H7 (cell line): ENCODE data around the gene NCKAP5. TPM values are rescaled to one million over a fixed set of nuclear protein-coding genes. Genes with fewer than 3 reads are reported as not detected.

Experiments used
- DNase-seq: peaks from one replicate; pipeline ENCODE4 v3.0.0; 2012
- H3K27me3 ChIP-seq: 2 replicates; pipeline ENCODE4 v1.6.0; 2011; ENCODE audit warnings: mild to moderate bottlenecking, low read length; ENCODE audit not compliant: control insufficient read depth, insufficient read depth
- H3K36me3 ChIP-seq: replicated peaks from 2 replicates; pipeline ENCODE4 v1.5.1; 2011; ENCODE audit warnings: low read length; ENCODE audit not compliant: control insufficient read depth, insufficient read depth
- H3K4me3 ChIP-seq: 2 replicates; pipeline ENCODE4 v1.5.1; 2011; ENCODE audit warnings: low read depth, mild to moderate bottlenecking, control low read depth, low read length, moderate library complexity; ENCODE audit not compliant: insufficient read depth
- total RNA-seq: library from RNA; depleted of rRNA; stranded (reverse); fragments of >200 nt; shearing (Covaris generic); gene quantifications from 2 replicates; pipeline ENCODE4 v1.2.3, GENCODE V29; 2014

Gene NCKAP5
- total RNA-seq, 1 experiment from 2014 or later = 0.55 TPM

- no peaks in the 10 kb centered on the region for H3K36me3 ChIP-seq
- H3K4me3 ChIP-seq = no peak overlapping the region
- DNase-seq = no peak
- H3K27me3 ChIP-seq = no peaks in the 10 kb centered on the region
These were observed 813.3 kb downstream of the NCKAP5 start for GRCh38 chr2:132754867-132755472.

GRCh38 chr2:132754392-132754791 is 813.9 kb downstream of the NCKAP5 start:
- H3K4me3 ChIP-seq = no peak overlapping the region
- no peak for DNase-seq
- H3K27me3 ChIP-seq = no peaks in the 10 kb centered on the region
- H3K36me3 ChIP-seq = no peaks in the 10 kb centered on the region

DNA sequence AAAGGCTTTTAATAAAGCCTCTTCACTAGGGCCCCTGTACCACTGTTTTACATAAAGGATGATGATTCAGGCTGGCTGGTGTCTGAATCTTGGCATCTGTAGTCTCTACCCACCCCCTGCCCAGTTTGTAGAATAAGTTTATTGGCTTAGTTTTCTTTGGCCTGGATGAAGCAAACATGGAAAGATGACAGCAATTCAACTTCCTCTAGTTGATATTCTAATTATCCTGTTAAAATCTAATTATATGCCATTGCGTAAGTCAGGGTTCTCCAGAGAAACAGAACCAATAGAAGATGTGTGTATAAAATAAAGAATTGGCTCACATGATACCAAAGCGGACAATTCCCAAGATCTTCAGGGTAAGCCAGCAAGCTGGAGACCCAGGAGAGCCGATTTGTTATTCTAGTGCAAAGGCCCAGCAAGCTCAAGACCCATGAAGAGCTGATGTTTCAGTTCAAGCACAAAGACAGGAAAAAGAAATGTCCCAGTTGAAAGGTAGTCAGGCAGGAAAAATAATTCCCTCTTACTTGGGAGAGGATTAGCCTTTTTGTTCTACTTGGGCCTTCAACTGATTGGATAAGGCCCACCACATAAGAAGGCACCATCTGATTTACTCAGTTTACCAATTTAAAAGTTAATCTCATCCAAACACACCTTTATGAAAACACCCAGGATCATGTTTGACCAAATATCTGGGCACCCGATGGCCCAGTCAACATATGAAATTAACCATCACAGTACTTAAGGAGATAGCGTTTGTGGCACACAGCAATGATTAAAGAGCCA is 815.6 kb downstream of the NCKAP5 start:
- H3K4me3 ChIP-seq = no peak overlapping the region
- H3K36me3 ChIP-seq = no peaks in the 10 kb centered on the region
- H3K27me3 ChIP-seq = no peaks in the 10 kb centered on the region
- no peak for DNase-seq

- H3K27me3 ChIP-seq = no peaks in the 10 kb centered on the region
- DNase-seq = no peak
- H3K36me3 ChIP-seq = no peaks in the 10 kb centered on the region
- no peak overlapping the region for H3K4me3 ChIP-seq
These were observed 816.4 kb downstream of the NCKAP5 start for GRCh38 chr2:132751836-132752235.

GRCh38 chr2:132750606-132751005 is 817.7 kb downstream of the NCKAP5 start:
- Histone ChIP-seq H3K36me3 (no peaks in the 10 kb centered on the region), H3K4me3 (no peak overlapping the region), H3K27me3 (no peaks in the 10 kb centered on the region)
- DNase-seq = no peak

- no peaks in the 10 kb centered on the region for H3K27me3 ChIP-seq
- DNase-seq = no peak
- no peaks in the 10 kb centered on the region for H3K36me3 ChIP-seq
- no peak overlapping the region for H3K4me3 ChIP-seq
These were observed 821.2 kb downstream of the NCKAP5 start for GRCh38 chr2:132747046-132747445.

DNA sequence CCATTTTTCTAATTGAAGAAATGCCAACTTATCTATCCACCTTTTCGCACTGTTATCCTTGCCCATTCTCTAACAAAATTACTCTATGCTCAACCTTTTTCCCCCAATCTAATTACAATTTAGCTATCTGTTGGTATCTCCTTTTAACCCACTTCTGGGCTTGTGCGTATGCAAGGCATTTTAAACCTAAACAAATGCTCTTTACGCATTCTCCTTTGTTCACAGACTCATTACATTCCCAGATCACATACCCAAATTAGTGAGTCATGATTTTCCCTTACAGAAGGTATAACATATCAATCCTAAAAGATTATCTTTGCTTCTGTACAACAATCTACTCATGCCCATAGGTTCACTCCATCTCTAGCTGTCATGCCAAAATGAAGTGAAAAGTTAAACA is 826.5 kb downstream of the NCKAP5 start:
- H3K27me3 ChIP-seq = no peaks in the 10 kb centered on the region
- no peaks in the 10 kb centered on the region for H3K36me3 ChIP-seq
- DNase-seq = no peak
- no peak overlapping the region for H3K4me3 ChIP-seq

DNA sequence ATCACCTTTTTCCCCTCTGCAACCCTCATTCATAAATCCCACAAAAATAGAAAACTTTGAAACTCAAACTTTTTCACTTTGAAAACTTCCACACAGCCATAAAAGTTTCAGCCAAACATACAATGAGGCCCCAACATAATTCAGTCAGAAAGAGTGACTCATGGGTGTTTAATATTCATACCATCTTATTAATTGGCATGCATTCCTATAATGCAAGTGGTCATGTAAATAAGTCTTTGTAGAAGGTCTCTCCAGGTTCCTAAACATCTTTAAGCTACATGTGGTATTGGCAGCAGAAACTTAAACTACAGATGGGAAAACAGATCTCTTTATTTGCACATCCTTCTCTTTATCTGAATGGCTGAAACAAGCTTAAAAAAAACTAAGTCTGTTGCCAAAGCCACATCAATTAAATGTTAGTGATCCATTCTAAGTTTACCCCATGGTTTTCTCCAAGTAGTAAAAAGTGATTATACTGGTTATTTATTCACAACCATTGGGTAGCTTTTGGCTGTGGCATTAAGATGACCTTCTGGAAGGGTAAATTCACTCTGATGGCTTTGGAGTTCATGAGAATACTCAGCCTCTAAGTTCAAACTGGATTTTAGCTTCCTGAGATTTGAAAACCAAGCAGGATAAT is 828.1 kb downstream of the NCKAP5 start:
- DNase-seq = no peak
- Histone ChIP-seq H3K27me3 (no peaks in the 10 kb centered on the region), H3K4me3 (no peak overlapping the region), H3K36me3 (no peaks in the 10 kb centered on the region)

DNA sequence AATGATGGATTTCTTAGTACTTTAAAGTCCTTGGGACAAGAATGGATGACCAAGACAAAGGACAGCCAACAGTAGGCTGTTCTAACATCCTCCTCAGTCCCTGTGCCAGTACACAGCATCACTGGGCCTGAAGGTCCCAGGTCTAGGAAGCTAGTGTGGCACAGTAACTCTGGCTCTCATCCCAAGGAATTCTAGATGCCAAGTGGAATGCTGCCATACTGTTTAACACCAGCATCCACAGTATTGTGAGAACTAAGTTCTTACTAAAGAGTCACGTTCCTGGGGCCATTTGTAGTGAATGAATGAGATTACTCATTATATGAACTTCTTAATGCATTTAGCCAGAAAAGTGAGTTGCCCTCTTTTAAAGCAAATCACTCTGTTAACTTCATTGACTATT is 830.0 kb downstream of the NCKAP5 start:
- H3K27me3 ChIP-seq = no peaks in the 10 kb centered on the region
- H3K36me3 ChIP-seq = no peaks in the 10 kb centered on the region
- H3K4me3 ChIP-seq = no peak overlapping the region
- DNase-seq = no peak

DNA sequence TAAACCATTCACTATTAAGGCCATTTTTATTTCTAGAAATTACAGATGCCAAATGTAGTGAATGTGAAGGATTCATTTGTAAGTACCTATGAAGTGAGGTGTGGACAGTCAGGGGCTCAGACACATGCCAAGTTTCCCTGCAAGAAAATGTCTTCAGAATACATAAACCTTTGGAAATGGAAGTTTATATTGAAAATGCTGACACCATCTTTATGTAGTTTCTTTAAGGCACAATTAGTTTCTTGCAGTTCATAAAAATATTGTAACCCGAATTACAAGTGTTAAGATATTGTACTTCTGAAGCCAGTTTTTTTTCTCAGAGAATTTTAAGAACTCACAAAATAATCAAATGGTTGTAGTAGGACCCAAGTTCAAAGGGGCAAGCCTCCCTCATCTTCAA is 832.2 kb downstream of the NCKAP5 start:
- DNase-seq = no peak
- H3K27me3 ChIP-seq = no peaks in the 10 kb centered on the region
- H3K36me3 ChIP-seq = no peaks in the 10 kb centered on the region
- H3K4me3 ChIP-seq = no peak overlapping the region

DNA sequence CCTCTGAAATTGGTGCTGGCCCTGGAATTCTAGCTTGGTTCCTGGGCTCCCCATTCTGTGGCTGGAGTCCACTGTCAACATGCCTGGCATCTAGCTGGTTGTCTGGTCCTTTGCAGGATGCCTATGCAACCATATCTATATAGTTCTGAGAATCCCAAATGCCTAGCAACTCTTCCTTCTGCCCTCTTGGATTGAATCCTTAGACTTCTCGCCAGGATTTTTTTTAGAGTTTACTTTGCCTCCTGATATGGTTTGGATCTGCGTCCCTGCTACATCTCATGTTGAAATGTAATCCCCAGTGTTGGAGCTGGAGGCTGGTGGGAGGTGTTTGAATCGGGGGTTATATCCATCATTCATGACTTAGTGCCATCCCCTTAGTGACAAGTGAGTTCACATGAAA is 833.3 kb downstream of the NCKAP5 start:
- DNase-seq = no peak

DNA sequence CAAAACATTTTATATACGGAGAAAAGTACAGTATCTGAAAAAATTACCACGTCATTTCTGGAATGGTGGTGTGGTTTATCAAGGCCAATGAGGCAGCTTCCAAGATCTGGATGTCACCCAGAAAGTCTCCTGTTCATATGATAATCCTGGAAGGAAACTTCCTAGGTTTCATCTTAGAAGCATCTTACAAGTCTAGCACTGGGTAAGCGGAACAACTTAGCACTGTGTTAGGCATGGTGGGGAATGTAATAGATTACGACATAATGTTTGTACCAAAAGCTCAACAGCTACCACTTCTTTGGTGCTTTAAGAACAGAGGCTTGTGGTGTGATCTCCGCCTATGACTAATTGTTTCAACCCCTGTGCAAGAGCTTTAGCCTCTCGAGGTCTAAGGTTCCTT is 835.2 kb downstream of the NCKAP5 start:
- Histone ChIP-seq H3K36me3 (no peaks in the 10 kb centered on the region), H3K4me3 (no peak overlapping the region), H3K27me3 (no peaks in the 10 kb centered on the region)
- DNase-seq = no peak

More for the DNA sequence above, 833.3 kb downstream of the NCKAP5 start:
- Histone ChIP-seq H3K4me3 (no peak overlapping the region), H3K36me3 (no peaks in the 10 kb centered on the region), H3K27me3 (no peaks in the 10 kb centered on the region)

- DNase-seq = no peak
- Histone ChIP-seq H3K36me3 (no peaks in the 10 kb centered on the region), H3K4me3 (no peak overlapping the region), H3K27me3 (no peaks in the 10 kb centered on the region)
These were observed 835.6 kb downstream of the NCKAP5 start for GRCh38 chr2:132732694-132733093.

- DNase-seq = no peak
- Histone ChIP-seq H3K4me3 (no peak overlapping the region), H3K27me3 (no peaks in the 10 kb centered on the region), H3K36me3 (no peaks in the 10 kb centered on the region)
These were observed 836.8 kb downstream of the NCKAP5 start for GRCh38 chr2:132731441-132731840.

- Histone ChIP-seq H3K27me3 (no peaks in the 10 kb centered on the region), H3K36me3 (no peaks in the 10 kb centered on the region), H3K4me3 (no peak overlapping the region)
- DNase-seq = no peak
These were observed 837.7 kb downstream of the NCKAP5 start for GRCh38 chr2:132730611-132731010.
